HG02870 (cell line): Measurements from ENCODE around the gene ACCSL.
A peak's percentile ranks its signal among the peaks of the same experiment; 100 is the strongest.

ENCODE experiments used
- ATAC-seq: cut with Tn5 transposase; IDR thresholded peaks from one replicate; pipeline ENCODE4 v1.9.1; 2021; ENCODE audit warnings: mild to moderate bottlenecking, moderate library complexity; ENCODE audit not compliant: unreplicated experiment

Gene ACCSL

DNA sequence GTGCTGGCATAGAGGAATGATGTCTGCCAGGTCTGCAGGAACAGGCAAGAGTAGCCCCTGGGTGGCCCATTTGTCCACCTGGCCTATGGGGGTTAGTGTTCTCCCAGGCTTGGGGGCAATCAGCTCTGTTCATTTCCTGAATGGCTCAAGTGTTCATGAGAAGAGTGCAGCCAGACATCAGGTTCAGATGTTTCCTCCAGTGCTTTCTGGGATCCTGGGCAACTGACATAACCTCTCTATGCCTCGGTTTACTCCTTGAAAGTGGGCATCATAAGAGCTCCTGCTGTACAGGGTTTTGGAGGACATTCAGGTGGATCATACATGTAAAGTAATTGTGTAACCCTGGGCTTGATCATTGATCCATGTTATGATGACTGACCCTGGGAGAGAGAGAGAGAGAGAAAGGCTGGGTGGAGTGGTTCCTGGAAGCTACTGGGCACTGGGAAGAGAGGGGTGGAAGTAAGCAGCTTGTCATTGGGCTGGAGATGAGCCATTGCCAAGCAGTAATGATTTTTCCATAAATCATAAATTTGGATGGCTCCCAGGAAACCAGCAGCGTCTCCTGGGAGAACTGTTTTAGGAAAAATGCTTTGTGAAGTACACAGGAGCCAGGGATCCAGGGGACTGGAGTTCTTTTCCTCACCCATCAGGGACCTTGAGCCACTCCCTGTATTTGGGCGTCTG, 30.2 kb upstream of the ACCSL start:
- ATAC-seq: no peak

DNA sequence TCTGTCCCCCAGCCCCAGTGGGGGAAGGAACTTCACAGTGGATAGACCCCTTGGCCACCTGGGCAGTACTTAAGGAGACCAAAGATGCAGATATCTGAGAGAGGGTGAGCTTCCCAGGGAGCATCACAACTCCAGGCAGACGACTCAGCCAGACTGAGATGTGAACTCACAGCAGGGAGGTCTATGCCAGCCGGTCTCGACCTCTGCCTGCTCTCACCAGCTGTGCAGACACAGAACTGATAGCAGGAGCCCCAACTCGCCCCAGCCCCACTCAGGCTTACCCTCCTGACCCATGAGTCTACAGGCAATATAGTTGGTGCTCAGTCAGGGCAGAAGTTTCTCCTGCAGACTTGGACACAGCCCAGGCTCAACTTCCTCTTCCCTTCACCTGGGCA, 29.7 kb upstream of the ACCSL start:
- ATAC-seq: no peak

DNA sequence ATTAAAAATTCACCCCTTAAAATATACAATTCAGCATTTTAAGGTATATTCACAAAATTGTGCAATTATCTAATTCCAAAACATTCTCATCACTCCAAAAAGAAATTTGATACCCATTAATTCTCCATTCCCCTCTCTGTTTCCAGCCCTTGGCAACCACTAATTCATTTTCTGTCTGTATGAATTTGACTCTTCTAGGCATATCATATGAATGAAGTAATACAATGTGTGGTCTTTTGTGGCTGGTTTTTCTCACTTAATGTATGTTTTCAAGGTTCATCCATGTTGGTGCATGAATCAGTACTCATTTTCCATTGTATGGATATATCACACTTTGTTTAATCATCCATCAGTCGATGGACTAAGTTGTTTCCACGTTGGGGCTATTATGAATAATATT, 29.0 kb upstream of the ACCSL start:
- ATAC-seq: no peak

DNA sequence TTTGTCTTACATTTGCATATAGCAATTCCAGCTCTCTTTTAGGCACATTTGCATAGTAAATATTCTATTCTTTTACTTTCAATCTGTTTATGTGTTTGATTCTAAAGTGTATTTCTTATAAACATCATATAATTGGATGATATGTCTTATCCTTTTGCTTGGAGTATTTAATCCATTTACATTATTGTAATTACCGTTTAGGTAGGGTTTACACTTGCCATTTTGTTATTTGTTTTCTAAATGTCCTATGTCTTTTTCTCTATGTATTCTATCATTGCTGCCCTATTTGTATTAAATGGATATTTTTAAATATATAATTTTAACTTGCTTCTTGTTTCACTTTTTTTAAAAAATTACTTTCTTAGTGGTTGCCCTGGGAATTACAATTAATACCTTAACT, 22.8 kb upstream of the ACCSL start:
- no peak for ATAC-seq

DNA sequence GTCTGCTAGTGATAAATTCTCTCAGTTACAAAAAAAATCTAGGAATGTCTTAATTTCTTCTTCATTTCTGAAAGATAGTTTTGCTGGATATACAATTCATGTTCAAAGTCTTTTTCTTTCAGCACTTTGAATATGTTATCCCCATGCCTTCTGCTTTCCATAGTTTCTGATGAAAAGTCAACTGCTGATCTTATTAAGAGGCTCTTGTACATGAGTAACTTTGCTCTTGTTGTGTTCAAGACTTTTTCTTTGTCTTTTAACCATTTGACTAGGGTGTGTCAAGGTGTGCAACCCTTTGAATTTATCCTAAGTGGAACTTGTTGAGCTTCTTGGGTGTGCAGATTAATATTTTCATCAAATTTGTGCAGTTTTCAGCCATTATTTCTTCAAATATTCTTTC, 22.1 kb upstream of the ACCSL start:
- ATAC-seq: no peak

DNA sequence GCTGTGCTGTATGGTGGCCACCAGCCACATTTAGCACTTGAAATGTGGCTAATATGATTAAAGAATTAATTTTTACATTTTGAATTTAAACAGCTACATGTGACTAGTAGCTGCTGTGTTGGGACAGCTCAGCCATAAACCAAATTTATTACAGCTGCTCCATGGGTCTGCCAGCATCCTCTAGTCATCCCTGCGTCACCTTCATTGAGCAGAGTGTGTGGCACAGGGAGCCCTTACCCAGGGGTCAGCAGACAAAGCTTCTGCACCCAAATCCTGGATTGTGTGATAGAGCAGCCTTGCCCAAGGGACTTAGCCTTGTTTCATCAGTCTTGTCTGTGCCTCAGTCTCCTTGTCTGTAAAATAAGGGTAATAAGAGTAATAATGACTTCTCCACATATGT, 19.4 kb upstream of the ACCSL start:
- no peak for ATAC-seq

DNA sequence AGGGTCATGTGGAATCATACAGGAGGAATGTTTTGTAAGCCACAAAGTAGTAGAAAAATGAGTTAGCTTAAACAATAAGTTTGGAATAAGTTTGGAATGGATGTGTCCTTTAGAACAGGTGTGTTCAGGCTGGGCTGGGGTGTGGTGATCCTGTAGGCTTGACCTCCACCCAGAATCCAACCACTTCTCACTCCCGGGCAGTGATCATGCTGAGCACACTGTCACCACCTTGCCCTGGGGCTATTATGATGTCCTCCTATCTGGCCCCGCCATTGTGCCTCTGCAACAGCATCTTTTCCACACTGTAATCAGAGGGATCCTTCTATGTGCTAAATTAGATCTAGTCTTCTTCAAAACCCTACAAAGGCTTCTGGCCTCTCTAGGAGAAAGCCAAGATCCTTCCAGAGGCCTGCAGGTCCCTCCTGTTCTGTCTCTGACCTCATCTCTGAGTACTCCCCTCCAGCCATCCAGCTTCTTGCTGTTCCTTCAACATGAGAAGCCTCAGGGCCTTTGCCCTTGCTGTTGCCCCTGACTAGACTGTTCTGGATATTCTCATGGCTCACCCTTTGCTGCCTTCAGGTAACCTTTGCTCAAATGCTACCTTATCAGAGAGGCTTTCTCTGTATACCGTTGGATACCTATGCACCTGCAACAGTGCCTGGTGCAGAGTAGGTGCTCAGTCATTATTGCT, 18.8 kb upstream of the ACCSL start:
- no peak for ATAC-seq

DNA sequence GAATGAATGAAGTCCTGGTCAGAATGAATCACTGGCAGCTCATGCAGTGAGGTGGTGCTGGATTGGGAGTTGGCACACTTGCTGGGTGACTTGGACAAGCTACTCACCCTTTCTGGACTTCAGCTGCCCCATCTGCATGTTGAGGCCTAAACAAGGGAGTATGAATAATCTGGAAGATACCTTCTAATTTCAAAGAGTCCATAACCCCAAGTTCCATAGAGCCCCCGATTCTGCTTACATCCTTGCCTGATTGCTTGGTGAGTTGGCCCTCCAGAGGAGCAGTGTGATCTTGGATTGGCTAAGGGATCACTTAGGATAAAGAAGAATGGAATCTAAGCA, 18.3 kb upstream of the ACCSL start:
- no peak for ATAC-seq

DNA sequence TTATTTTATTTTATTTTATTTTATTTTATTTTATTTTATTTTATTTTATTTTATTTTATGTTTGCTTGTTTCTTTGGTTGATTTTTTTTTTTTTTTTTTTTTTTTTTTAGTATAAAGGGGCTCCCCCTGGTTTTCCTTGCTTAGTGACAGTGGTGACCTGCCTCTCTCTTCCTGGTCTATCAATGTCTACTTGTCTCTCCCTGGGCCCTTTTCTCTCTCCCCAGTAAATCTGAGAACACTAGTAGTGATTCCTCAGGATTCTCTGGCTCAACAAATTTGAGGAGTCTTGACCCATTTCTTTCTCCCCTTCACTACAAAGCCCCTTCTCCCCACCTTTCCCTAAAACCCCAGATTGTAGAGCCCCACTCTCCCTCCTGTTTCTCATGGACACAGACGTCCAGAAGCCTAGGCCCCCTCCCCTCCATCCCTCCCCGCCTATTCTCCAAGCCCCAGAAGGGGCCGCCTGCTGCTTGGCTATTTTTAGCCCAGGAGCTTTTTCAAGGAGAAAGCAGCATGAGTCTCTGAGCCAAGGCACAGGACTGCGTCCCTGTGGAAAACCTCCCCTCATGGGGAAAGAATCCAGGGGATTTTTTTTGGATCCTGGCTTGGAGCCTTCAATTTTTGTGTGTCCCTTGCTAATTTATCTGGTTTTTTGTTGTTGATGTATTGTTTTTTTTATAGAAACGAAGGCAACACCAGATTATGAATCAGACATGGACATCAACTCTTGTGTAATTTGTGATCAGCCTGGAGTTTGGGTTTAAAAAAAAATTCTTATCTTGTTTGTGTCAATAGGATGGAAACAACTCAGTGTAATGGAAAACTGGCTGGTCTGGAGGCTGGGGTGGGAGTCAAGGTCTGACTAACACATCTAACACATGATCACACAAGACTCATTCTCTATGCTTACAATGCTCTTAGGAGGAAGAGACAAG, 17.5 kb upstream of the ACCSL start:
- no peak for ATAC-seq

DNA sequence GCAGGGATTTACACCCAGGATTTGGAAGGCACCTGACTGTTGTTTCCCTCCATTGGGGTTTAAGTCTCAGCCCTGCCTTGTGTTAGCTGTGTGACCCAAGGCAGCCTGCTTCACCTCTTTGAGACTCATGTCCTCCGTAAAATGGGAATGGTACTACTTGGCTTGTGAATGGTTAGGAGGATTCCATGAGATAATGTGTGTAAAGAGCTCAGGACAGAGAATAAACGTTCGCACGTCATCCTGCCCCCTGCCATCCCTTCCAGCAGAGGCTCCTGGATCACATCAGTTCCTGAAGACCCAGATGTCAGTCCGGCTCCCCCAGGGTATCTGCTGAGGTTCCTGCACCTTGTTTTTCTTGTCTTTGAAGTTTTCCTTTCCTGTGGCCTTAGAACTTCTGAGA, 16.8 kb upstream of the ACCSL start:
- ATAC-seq: no peak

DNA sequence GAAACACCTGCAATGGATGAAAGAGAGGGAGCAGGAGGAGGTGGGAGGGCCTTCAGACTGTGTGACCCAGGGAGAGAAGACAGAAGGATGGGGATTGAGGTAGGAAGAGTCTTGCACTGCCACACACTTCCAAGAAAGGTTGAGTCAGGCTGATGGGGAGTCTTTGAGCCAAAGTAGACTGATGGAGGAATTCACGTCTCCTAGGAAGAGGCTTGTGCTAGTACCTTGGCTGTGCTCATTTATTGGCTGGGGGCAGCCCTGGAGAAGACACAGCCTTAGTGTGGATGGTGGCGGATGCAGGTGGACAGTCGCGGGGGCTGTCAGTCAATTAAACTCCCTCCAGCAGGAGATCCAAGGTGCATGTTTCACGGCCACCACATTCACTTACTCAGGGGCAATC, 16.2 kb upstream of the ACCSL start:
- ATAC-seq: no peak

DNA sequence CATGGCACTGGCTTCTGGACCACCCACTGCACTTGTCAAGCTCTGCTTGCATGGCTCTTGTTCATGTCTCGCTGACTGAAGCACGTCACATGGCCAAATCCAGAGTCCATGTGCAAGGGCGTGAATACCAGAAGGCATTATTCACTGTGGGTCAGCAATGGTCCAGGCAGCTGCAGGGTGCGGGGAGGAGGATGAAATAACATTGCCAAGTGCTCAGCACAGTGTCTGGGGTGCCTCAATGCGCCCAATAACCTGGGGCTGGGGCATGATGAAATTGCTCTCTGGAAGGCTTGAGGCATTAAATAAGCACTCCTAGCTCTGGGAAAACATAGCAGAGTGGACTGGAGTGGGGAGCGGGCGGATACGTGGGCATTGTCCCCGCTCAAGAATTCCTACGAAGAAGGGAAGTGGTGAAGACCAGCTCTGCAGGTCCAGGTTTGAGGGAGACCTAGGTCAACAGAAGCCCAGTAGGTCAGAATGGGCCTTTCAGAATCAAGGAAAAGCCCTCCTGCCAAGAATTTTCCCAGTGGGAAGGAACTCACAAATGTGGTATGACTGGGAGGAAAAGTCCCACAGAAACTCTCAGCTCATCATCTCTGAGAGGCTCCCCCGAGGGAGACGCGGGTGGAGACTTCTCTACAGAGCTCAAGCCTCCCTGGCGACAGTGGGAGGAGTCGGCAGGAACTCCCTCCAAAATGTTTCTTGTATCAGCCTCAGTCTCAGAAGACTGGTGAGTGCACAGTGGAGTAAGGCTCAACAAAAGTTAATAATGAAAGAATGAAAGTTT, 15.3 kb upstream of the ACCSL start:
- ATAC-seq: no peak

DNA sequence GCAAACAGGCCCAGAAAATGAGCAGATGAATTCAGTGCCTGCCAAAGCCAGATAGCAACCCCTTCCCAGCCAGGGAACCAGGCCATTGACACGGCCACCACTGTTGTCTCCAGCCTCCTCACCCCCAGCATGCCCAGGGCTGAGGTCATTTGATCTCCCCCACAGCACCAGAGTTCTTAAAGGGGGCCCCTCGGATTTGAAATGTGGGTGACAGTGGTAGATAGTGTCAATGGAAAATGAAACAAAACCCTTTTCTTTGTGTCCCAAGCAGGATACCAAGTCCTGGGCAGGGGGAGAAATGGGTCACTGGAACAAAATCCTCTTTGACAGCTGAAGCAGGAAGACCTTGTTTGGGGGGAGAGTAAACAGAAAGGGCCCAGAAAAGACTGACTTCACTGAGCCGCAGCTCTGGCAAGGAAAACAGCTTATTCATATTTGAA, 14.3 kb upstream of the ACCSL start:
- ATAC-seq: no peak

DNA sequence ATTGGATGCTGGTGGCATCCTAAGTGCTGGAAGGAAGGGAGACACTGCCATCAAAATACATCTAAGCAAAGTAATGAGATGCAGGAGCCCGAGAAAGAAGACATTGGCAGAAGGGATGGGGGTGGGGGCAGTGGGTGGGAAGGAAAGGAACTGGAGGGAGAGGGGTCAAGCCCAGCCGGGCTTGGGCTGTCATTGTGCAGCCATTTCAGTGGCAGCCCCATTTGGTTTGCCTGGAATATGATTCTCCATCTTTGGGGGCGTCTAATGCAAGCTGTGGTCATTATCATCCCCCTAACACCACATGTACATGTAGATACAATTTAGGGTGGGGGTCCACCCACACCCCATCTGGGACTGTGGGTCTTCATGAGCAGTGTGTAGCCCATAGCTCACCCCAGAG, 13.9 kb upstream of the ACCSL start:
- no peak for ATAC-seq

DNA sequence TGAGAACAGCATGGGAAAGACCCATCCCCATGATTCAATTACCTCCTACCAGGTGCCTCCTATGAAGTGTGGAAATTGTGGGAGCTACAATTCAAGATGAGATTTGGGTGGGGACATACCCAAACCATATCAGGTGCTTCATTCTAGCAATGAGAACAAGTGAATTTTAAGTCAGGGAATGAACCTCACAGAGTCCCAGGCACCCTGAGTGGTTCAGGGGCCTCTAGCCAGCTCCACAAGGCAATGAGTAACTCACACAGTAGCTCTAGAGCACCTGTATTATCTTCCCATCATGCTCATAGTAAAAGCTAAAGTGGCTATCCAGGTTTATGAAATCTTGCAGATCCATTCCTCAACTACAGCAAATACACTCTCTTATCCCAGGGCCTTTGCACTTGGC, 13.1 kb upstream of the ACCSL start:
- ATAC-seq: no peak

DNA sequence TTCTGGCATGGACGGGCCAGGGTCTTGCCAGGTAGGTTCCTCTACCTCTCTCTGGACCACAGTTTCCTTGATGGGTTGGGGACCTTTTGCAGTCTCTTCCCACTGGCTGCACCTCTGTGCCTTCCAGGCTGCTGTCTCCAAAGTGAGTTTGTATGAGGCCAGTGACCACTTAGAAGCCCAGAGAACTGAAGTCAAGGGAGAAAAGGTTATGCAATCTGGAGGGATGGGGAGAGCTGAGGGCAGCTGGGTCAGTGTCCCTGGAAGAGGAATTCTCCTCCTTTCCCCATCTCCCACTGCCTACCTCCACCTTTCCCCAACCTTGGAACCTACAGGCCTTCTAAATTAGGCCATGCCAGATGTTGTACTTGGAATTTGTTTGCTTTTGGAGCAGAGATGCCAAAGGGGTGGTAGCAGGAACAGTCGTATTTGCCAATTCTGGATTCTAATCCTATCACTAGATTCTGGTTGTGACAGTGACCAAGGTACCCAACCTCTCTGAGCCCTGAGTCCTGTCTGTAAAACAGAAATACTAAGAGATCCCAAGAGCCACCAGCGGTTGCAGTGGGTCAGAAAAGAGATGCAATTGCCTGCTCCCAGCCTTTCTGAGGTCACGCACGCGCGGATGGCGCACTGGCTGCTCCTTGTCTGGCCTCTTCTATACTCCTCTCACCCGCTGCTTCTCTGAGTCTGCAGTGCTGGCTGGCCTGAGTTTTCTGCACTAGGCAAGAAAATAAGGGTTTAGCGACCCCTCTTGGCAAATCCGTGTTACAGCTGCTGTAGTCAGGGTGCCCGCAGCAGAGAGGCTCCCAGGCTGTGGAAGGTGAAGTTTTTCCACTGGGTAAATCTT, 10.7 kb upstream of the ACCSL start:
- ATAC-seq: peak; percentile 54

DNA sequence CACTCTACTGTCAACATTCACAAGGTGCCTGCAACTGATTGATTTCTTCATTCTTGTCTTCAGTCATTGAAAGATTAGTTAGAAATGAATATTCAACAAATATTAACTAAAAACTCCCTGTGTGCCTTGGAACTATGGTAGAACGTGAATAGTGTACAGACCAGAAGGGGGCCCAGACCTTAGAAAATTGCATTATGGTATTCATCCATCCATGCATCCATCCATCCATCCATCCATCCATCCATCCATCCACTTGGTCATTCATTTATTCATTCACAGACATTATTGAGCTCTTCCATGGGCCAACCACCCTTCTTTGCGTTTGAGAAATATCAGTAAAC, 10.2 kb upstream of the ACCSL start:
- no peak for ATAC-seq

DNA sequence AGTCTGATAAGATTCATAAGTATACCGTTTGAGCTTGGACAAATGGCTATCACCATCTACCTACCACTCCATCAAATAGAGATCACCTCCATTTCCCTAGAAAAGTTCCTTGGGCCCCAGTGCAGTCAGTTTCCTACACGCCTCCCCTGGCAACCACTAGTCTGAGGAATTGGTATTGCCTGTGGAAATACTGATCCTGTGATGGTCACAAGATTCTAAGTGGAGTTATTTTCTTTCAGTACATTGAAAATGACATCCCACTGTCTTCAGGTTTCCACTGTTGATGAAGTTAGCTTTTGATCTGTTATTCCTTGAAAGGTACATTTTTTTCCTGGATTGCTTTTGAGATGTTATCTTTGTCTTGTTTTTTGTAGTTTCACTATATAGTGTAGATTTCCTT, 4.6 kb upstream of the ACCSL start:
- ATAC-seq: no peak

DNA sequence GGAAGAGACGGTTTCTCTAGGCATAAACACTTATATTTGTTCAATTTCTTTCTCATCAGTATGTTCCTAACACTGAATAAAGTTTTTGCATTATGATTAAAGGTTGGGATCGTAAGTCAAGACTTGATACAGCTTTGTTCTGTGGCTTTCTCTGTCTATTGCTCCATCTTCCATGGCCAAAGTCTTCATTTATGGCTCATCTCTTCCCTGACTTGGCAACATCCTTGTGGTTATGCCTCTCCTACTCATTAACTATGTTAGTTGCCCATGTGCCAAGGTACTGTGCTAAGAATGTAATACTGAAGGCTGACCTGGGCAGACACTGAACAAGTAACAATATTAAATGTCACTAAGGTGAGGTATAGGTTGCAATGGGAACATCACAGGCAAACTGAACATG, 1.6 kb upstream of the ACCSL start:
- ATAC-seq: no peak

DNA sequence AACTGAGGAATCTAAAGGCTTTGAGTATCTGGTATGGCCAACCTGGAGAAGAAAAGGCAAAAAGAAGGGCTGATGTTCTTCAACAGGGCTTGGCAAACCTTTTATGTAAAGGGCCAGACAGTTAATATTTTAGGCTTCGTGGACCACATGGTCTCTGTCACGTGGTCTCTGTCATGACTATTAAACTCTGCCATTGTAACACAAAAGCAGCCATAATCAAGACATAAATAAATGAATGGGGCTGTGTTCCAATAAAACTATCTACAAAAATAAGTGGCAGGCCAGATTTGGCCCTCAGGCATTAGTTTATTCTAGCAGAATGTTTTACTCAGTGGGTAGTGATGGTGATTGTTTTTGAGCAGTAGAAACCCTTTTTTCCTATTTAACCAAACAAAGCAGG, 483 bp upstream of the ACCSL start:
- no peak for ATAC-seq
